ENCODE data around the gene ZNHIT6. TPM values are rescaled to one million over a fixed set of nuclear protein-coding genes. Genes with fewer than 3 reads are reported as not detected.

ZNHIT6 gene
- total and polyA plus RNA-seq, 2 donors (not counting 3 experiments of a cell fraction or from before 2014, with no cell fraction given): 7.3 to 18.8 TPM

- Histone ChIP-seq H4K20me1 (replicated peaks; ENCODE audit: control insufficient read depth, extremely low read depth, insufficient read depth, low read length) (no peaks in the 10 kb centered on the region), H3K4me2 (ENCODE audit: insufficient read depth, low read length) (peak overlapping the region; percentile 41), H3K4me1 (ENCODE audit: control insufficient read depth, extremely low read depth, insufficient read depth, low read length) (peaks cover 25% of the 10 kb centered on the region), H3K9me1 (replicated peaks; ENCODE audit: control insufficient read depth, extremely low read depth, insufficient read depth, low read length) (no peaks in the 10 kb centered on the region), H3K36me3 (ENCODE audit: control insufficient read depth in 2 of 2, extremely low read depth in 1 of 2, insufficient read depth in 2 of 2, low read length in 2 of 2) (no peaks in the 10 kb centered on the region), H3K27me3 (ENCODE audit: control insufficient read depth in 2 of 2, insufficient read depth in 2 of 2, low read length in 2 of 2) (no peaks in the 10 kb centered on the region), H3K9me3 (replicated peaks; ENCODE audit: control insufficient read depth, insufficient read depth, low read length) (no peaks in the 10 kb centered on the region), H3K79me2 (ENCODE audit: control insufficient read depth, insufficient read depth, low read length) (no peaks in the 10 kb centered on the region), H3K9ac (replicated peaks; ENCODE audit: extremely low read depth, insufficient read depth, low read length) (peak overlapping the region; percentile 64), H3K4me3 (replicated peaks in 1 of 3; ENCODE audit: insufficient read depth in 1 of 3, low read depth in 1 of 3, low read length in 3 of 3) (peak overlapping the region in 1 of 3 experiments; percentile 7), H2AFZ (ENCODE audit: low read depth, low read length) (peak overlapping the region; percentile 62), H3K27ac (ENCODE audit: insufficient read depth, low read depth, low read length) (peak overlapping the region; percentile 76)
- TF ChIP-seq, protein P1, sequence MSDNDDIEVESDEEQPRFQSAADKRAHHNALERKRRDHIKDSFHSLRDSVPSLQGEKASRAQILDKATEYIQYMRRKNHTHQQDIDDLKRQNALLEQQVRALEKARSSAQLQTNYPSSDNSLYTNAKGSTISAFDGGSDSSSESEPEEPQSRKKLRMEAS (IDR thresholded peaks at IDR 0.05; ENCODE audit: insufficient read depth, insufficient read length): no peak
- TF ChIP-seq GATA2 (IDR thresholded peaks at IDR 0.05; ENCODE audit: insufficient read depth, insufficient read length, low read depth, low read length) (peak; percentile 10), FOS (IDR thresholded peaks at IDR 0.05; ENCODE audit: borderline replicate concordance, insufficient read depth, low read length) (peak; percentile 17), POLR2AphosphoS5 (IDR thresholded peaks at IDR 0.05; ENCODE audit: insufficient read depth, low read depth, low read length) (peak; percentile 3)
- TF ChIP-seq, protein P2, sequence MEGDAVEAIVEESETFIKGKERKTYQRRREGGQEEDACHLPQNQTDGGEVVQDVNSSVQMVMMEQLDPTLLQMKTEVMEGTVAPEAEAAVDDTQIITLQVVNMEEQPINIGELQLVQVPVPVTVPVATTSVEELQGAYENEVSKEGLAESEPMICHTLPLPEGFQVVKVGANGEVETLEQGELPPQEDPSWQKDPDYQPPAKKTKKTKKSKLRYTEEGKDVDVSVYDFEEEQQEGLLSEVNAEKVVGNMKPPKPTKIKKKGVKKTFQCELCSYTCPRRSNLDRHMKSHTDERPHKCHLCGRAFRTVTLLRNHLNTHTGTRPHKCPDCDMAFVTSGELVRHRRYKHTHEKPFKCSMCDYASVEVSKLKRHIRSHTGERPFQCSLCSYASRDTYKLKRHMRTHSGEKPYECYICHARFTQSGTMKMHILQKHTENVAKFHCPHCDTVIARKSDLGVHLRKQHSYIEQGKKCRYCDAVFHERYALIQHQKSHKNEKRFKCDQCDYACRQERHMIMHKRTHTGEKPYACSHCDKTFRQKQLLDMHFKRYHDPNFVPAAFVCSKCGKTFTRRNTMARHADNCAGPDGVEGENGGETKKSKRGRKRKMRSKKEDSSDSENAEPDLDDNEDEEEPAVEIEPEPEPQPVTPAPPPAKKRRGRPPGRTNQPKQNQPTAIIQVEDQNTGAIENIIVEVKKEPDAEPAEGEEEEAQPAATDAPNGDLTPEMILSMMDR (IDR thresholded peaks at IDR 0.05; ENCODE audit: extremely low read depth in 1 of 2, insufficient read depth in 1 of 2, low read depth in 1 of 2, low read length in 2 of 2): no peak
- dilution Hi-C loops (cut with MboI; ENCODE audit: extremely low pct_ligation_motif_present, low sequenced_read_pairs): no loop called here
- POLR2A ChIA-PET: interaction anchor here (0.7 to 3.0 kb wide), 4 partner anchors 22 to 79 kb away, joined by 3 to 30 read pairs (median 4); partner anchors contain the start of gene ZNHIT6
- intact Hi-C loops (cut with micrococcal nuclease): loop anchor here (1.0 to 5.0 kb wide), 3 partner anchors 22 to 182 kb away; no protein-coding TSS in a partner anchor
- FAIRE-seq (peak; percentile 88), DNase-seq (ENCODE audit: low read depth, low spot score) (peak; percentile 81)
- CTCF ChIA-PET: interaction anchor here (0.7 to 3.6 kb wide), 17 partner anchors 9 to 684 kb away, joined by 3 to 25 read pairs (median 5); partner anchors contain the start of gene CCN1
- TSS peak; percentile 78 for BruUV-seq (replicated peaks)
Observed at GRCh38 chr1:85628791-85629531, 79.3 kb downstream of the ZNHIT6 start.
